Gastrocnemius medialis (tissue), 4 donors: ENCODE results near the gene VSIG8. TPM values are rescaled to one million over a fixed set of nuclear protein-coding genes. Genes with fewer than 3 reads are reported as not detected.

Experiments
- ATAC-seq, 2 donors: fragments of 150-250 bp; one replicate each; pipeline ENCODE4 v1.9.1; 2016
- DNase-seq, 2 donors: peaks; one replicate each; pipeline ENCODE4 v3.0.0-alpha.2; 2019
- H3K27ac ChIP-seq, 4 donors: fragments of 200-600 bp; sonication (generic); 1 replicate in 1 of 4; 2 replicates in 3 of 4; pipeline ENCODE4 v1.5.1; 2016 to 2018; ENCODE audit warnings: mild to moderate bottlenecking in 2 of 4, moderate library complexity in 1 of 4
- H3K27me3 ChIP-seq, 3 donors: fragments of 200-600 bp; sonication (generic) in 2 of 3; 1 replicate in 1 of 3; 2 replicates in 2 of 3; pipeline versions ENCODE4 v1.5.1 to v1.6.0; 2016 to 2019; ENCODE audit warnings: mild to moderate bottlenecking in 1 of 3, moderate library complexity in 1 of 3
- H3K36me3 ChIP-seq, 2 donors: fragments of 200-600 bp; sonication (generic) in 1 of 2; one replicate each; pipeline ENCODE4 v1.5.1; 2017 to 2018
- H3K4me1 ChIP-seq, 2 donors: fragments of 200-600 bp; sonication (generic) in 1 of 2; one replicate each; pipeline ENCODE4 v1.5.1; 2016 to 2017; ENCODE audit warnings: mild to moderate bottlenecking in 2 of 2
- H3K4me3 ChIP-seq, 4 donors: fragments of 200-600 bp; sonication (generic) in 3 of 4; 1 replicate in 1 of 4; 2 replicates in 3 of 4; pipeline ENCODE4 v1.5.1; 2016 to 2019; ENCODE audit warnings: mild to moderate bottlenecking in 2 of 4
- H3K9me3 ChIP-seq, 3 donors: fragments of 200-600 bp; sonication (generic) in 2 of 3; 1 replicate in 1 of 3; 2 replicates in 2 of 3; pipeline ENCODE4 v1.5.1; 2016 to 2019
- POLR2A ChIP-seq, 2 donors: fragments of 450-650 bp; IDR thresholded peaks; one replicate each; pipeline ENCODE4 v1.6.1; 2017; ENCODE audit warnings: antibody characterized with exemption in 2 of 2, mild to moderate bottlenecking in 2 of 2, moderate library complexity in 2 of 2
- in situ Hi-C, 4 donors: fragments of 200-750 bp; cut with MboI; loops; one replicate each; pipeline versions ENCODE4 v1.15.0 to v1.8.0; 2017; ENCODE audit warnings: low sequenced_read_pairs in 4 of 4
- intact Hi-C: fragments of 100-400 bp; cut with DNase I; formaldehyde crosslinking; loops from one replicate; pipeline ENCODE4 v1.15.1; 2023; ENCODE audit warnings: low total_unique reads
- total RNA-seq, 4 donors: library from RNA; depleted of rRNA; stranded (reverse); fragments of >200 nt; gene quantifications; one replicate each; pipeline versions ENCODE4 v1.1.0 to v1.2.3, GENCODE V29; 2016
- TF ChIP-seq, protein P1 (sequence below), 5 experiments: fragments of 450-650 bp in 3 of 5; fragments of 200-600 bp in 2 of 5; sonication (generic) in 2 of 5; IDR thresholded peaks in 4 of 5; conservative IDR thresholded peaks in 1 of 5; 1 replicate in 4 of 5; 2 replicates in 1 of 5; pipeline ENCODE4 v1.5.1; 2016 to 2019; ENCODE audit warnings: antibody characterized with exemption in 5 of 5, mild to moderate bottlenecking in 3 of 5, moderate library complexity in 3 of 5

Gene VSIG8
- total RNA-seq, 4 donors from 2014 or later, result not detected

GRCh38 chr1:159892944-159893343 is 30.5 kb upstream of the VSIG8 start:
- no peak overlapping the region for H3K4me3 ChIP-seq
- intact Hi-C loops, result no loop called here
- DNase-seq, result no peak
- H3K27ac ChIP-seq, result no peak overlapping the region
- ATAC-seq, result no peak
- peaks cover 3 to 13% of the 10 kb centered on the region in 2 donors for H3K4me1 ChIP-seq
- TF ChIP-seq, protein P1, sequence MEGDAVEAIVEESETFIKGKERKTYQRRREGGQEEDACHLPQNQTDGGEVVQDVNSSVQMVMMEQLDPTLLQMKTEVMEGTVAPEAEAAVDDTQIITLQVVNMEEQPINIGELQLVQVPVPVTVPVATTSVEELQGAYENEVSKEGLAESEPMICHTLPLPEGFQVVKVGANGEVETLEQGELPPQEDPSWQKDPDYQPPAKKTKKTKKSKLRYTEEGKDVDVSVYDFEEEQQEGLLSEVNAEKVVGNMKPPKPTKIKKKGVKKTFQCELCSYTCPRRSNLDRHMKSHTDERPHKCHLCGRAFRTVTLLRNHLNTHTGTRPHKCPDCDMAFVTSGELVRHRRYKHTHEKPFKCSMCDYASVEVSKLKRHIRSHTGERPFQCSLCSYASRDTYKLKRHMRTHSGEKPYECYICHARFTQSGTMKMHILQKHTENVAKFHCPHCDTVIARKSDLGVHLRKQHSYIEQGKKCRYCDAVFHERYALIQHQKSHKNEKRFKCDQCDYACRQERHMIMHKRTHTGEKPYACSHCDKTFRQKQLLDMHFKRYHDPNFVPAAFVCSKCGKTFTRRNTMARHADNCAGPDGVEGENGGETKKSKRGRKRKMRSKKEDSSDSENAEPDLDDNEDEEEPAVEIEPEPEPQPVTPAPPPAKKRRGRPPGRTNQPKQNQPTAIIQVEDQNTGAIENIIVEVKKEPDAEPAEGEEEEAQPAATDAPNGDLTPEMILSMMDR (IDR thresholded peaks at IDR 0.05 in 4 of 5, conservative IDR thresholded peaks at IDR 0.05 in 1 of 5), result no peak
- TF ChIP-seq POLR2A (IDR thresholded peaks at IDR 0.05), result no peak
- H3K27me3 ChIP-seq, result no peaks in the 10 kb centered on the region
- in situ Hi-C loops, result loop anchor here (5.0 to 10.0 kb wide), 3 partner anchors 91 to 98 kb away; partner anchors contain the start of gene FCRL6 (in 1 of the 4)
- no peaks in the 10 kb centered on the region for H3K36me3 ChIP-seq
- no peaks in the 10 kb centered on the region for H3K9me3 ChIP-seq

- in situ Hi-C loops, result loop anchor here (5.0 to 10.0 kb wide), 3 partner anchors 89 to 97 kb away; partner anchors contain the start of gene FCRL6 (in 1 of the 4)
- ATAC-seq, result peak; percentile 87 to 94
- DNase-seq, result peak; percentile 54 to 71
- TF ChIP-seq POLR2A (IDR thresholded peaks at IDR 0.05), result no peak
- TF ChIP-seq, protein P1 (IDR thresholded peaks at IDR 0.05 in 4 of 5, conservative IDR thresholded peaks at IDR 0.05 in 1 of 5), result peak; percentile 86 to 95 (median 90)
- no peak overlapping the region for H3K4me3 ChIP-seq
- peaks cover 3 to 13% of the 10 kb centered on the region in 2 donors for H3K4me1 ChIP-seq
- H3K9me3 ChIP-seq, result no peaks in the 10 kb centered on the region
- H3K27me3 ChIP-seq, result no peaks in the 10 kb centered on the region
- no peaks in the 10 kb centered on the region for H3K36me3 ChIP-seq
- no peak overlapping the region for H3K27ac ChIP-seq
- intact Hi-C loops, result loop anchor here (1.0 to 2.0 kb wide), 3 partner anchors 21 to 111 kb away; partner anchors contain the start of gene DUSP23
These were observed 29.1 kb upstream of the VSIG8 start for GRCh38 chr1:159891275-159892157.

DNA sequence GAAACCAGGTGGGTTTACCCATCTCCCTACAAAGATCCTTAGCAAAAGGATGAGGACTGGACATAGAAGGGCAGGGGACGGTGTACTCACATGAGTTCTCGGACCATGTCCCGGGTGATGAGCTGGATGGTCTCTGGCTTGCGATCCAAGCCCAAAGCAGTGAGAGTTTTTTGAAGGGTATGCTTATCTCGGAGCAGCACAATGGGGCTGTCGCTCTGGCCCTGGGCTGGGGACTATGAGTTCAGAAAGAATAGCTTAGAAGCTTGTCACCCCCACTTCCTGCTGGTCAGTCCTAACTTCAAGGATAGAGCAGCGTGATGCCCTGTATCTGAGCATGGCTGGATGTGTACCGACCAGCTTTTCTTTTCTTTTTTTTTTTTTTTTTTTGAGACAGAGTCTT is 27.9 kb upstream of the VSIG8 start:
- intact Hi-C loops (loop anchor here (2.0 kb wide), 1 partner anchor 22 kb away; no protein-coding TSS in a partner anchor), in situ Hi-C loops (loop anchor here (5.0 to 10.0 kb wide), 3 partner anchors 88 to 96 kb away; partner anchors contain the start of gene FCRL6 (in 1 of the 4))
- TF ChIP-seq, protein P1 (IDR thresholded peaks at IDR 0.05 in 4 of 5, conservative IDR thresholded peaks at IDR 0.05 in 1 of 5), result no peak
- TF ChIP-seq POLR2A (IDR thresholded peaks at IDR 0.05), result no peak
- Histone ChIP-seq H3K36me3 (no peaks in the 10 kb centered on the region), H3K27ac (peak overlapping the region; percentile 58 to 71 (median 66)), H3K9me3 (no peaks in the 10 kb centered on the region), H3K4me1 (peaks cover 3 to 13% of the 10 kb centered on the region in 2 donors), H3K4me3 (no peak overlapping the region), H3K27me3 (no peaks in the 10 kb centered on the region)
- ATAC-seq, result no peak
- DNase-seq, result no peak

GRCh38 chr1:159889821-159890252 is 27.4 kb upstream of the VSIG8 start:
- DNase-seq (no peak), ATAC-seq (peak; percentile 72 to 81)
- intact Hi-C loops, result loop anchor here (2.0 kb wide), 1 partner anchor 23 kb away; no protein-coding TSS in a partner anchor
- in situ Hi-C loops, result loop anchor here (5.0 to 10.0 kb wide), 3 partner anchors 88 to 95 kb away; partner anchors contain the start of gene FCRL6 (in 1 of the 4)
- TF ChIP-seq, protein P1 (IDR thresholded peaks at IDR 0.05 in 4 of 5, conservative IDR thresholded peaks at IDR 0.05 in 1 of 5), result no peak
- peak in 1 of 2 donors; percentile 49 for TF ChIP-seq POLR2A (IDR thresholded peaks at IDR 0.05)
- no peaks in the 10 kb centered on the region for H3K36me3 ChIP-seq
- H3K27me3 ChIP-seq, result no peaks in the 10 kb centered on the region
- peak overlapping the region; percentile 58 to 71 (median 66) for H3K27ac ChIP-seq
- peaks cover 3 to 13% of the 10 kb centered on the region in 2 donors for H3K4me1 ChIP-seq
- no peaks in the 10 kb centered on the region for H3K9me3 ChIP-seq
- no peak overlapping the region for H3K4me3 ChIP-seq
